GM21515 (cell line): Measurements from ENCODE around the gene GDAP1L1.
"Not testable (repeated sequence)": the region's sequence is repeated elsewhere in the genome, so short reads cannot be mapped to it uniquely, and the experiment has no call there.

ENCODE experiments used
- ATAC-seq: cut with Tn5 transposase; IDR thresholded peaks from one replicate; pipeline ENCODE4 v1.9.1; 2021; ENCODE audit not compliant: unreplicated experiment

The GDAP1L1 gene

GRCh38 chr20:44299011-44299535 is 52.0 kb downstream of the GDAP1L1 start:
- not testable (repeated sequence) for ATAC-seq

- ATAC-seq: no peak
These were observed 54.2 kb downstream of the GDAP1L1 start for GRCh38 chr20:44301285-44301684.

GRCh38 chr20:44302026-44302669 is 55.0 kb downstream of the GDAP1L1 start:
- ATAC-seq: no peak

DNA sequence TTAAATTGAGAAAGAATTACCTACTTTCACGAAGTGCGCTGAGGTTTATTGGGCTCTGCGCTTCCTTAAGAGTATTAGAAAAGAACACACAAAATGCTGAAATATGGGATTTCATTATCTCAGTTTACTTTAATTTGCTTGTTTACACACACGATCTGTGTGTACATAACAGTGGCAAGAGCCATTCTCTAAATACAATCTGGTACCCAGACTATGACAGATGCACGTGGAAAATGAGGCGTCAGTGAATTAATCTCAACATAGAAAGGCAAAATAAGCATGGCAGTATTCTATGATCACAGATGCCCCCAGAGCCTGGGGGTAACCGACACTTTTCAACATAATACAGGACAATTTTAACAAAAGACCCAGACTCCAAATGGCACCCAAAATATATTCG is 55.6 kb downstream of the GDAP1L1 start:
- ATAC-seq: no peak

- no peak for ATAC-seq
These were observed 57.3 kb downstream of the GDAP1L1 start for GRCh38 chr20:44304383-44304782.

DNA sequence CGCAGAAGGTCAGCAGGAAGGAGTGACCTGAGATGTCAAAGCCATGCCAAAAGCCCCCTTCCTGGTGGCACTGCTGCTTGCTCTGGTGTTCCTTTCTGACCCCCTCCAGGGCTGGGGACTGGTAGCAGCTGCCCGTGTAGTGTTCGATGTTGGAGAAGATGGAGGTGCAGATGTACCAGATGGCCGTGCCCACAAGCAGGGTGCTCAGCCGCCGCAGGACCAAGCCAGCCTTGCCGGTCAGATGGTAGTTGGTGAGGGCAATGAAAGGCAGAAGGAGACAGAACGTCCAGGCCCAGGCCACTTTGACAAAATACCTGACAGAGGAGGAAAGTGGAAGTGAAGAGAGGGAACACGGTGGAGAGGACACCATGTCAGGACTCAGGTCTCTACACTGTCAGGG is 59.8 kb downstream of the GDAP1L1 start:
- ATAC-seq: no peak

DNA sequence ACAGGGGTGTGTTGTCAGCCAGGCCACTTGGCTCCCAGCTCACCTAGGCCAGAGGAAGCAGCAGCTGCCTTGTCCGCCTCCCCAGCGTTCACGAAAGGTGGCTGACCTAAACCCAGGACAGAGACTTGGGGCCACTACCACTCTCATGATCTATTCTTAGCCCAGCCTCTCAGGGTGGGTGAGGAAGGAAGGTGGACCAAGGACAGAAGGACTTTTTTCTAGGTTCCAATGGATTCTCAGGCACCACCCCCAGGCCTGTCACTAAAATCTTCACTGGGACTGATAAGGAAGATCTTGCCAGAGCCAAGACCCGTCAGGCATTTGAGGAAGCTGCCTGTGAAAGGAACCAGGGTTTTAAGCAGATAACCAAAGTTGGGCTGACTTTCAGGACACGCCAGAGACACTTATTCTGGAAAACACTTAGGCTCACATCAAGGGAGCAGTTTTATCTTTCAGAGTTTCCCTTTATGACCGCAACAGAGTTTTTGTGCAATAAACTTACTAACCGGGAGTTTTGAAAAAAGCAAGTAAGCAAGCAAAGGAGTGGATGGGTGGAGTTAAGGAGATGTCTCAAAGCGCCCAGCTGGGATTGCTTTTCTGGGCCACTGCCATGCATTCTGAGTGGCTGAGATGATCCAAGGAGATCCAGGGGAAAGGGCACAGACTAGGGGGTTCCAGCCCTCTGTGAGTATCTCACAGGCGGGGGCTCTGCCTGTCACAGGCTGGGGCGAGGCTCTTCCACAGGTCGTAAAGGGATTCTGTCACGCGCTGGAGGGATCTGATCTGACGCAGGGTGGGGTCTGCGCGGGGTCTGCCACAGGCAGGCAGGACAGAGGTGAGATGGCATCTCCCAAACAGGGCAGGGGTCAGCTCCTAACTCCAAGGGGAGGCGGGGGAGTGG is 62.9 kb downstream of the GDAP1L1 start:
- ATAC-seq: no peak

DNA sequence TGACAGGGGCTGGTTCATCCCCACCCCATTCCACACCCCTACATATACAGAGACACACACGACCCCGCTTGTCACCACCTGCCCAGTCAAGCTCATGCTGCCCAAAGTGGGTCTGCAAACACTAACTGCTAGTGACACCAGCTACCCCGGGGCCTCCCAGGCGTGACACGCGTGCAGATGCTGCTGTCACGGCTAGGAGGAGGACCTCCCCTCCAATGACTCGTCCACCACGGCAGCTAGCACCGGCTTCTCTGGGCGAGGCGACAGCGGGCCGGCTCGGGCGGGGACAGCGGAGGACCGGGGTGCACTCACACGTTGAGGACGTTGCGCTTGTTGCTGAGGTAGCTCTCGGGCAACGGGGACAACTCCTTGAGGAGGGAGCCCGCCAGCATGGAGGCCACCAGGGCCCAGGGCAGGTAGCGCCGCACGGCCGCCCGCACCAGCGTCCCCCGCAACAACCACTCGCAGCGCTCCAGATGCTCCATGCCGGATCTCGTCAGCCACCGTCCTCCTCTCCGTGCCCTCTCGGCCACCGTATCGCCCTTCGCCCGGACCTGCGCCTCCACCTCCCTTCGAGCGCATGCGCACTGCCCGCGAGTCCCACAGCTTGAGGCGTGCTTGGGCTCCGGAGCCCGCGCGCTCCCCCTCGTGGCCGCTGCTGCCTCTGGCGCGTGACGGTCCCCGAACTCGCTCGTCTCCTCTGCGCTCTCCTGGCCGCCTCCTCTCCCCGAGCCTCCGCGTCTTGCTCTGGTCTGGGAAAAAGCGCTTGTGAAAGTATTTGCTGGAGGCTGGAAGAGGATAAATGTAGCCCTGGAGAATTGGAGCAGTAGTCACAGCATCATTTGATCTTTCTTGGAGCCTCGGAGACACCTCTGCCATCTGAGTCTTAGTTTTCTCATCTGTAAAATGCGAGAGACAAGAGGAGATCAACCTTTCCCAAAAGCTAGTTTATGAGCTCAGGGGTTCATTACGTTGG is 63.8 kb downstream of the GDAP1L1 start, which contains the start of gene FITM2:
Gene FITM2, minus strand, starts transcription at position 539 of the 976 bp plus-strand sequence. Its CDS starts 54 bp downstream, at position 485.
- ATAC-seq: peak; percentile 88

- ATAC-seq: no peak
These were observed 67.8 kb downstream of the GDAP1L1 start for GRCh38 chr20:44314870-44315269.

GRCh38 chr20:44319839-44320422 is 72.8 kb downstream of the GDAP1L1 start:
- no peak for ATAC-seq

DNA sequence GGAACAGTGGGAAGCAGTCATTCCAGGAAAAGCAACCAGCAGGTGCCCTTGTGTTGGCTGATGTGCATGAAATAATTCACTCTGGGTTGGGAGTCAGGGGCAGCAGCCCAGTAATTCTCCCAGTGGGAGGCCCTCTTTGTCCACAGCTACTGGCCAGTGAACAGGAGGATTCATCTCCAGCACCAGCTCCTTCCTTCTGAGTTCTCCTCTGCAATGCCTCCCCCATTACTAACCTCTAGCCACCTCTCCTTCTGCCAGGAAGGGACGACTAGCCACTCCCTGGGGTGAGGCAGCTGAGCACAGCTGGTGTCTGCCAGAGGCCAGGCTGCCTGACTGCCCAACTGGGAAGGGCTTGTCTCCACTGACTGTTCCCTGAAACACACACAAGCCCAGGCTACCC is 77.2 kb downstream of the GDAP1L1 start:
- ATAC-seq: no peak

DNA sequence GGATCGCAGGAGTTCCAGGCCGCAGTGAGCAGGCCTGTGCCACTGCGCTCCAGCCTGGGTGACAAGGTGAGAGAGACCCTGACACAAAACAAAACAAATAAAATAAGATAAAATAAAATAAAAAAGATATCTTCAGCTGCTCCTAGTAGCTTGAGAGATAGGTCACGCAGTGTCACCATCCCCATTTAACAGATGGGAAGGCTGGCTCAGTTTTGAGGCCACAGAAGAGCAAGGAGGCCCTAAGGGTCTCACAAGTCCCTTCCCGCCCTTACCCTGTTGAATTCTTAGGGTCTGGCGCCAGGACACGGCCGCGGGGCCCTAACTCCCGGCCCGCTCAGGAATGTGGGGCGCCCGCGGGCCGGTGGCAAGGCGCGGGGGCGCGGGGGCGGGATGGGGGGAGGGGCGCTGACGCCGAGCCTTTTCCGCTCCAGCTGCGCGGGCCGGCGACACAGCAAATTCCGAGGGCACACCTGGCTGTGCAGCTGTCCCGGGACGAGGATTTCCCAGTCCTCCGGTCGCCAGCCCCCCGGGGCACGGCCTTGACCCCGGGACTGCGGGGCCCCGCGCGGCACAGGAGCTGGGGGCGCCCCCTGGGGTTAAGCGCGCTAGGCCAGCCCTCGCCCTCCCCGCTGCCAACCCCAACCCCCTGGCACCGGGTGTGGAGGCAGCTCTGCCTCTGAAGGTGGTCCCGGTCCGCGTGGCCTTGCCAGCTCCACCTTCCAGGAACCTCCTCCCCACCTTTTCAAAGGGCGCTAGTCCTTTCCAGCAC is 79.5 kb downstream of the GDAP1L1 start:
- no peak for ATAC-seq

- ATAC-seq: not testable (repeated sequence)
These were observed 80.6 kb downstream of the GDAP1L1 start for GRCh38 chr20:44327748-44328147.

- ATAC-seq: no peak
These were observed 81.3 kb downstream of the GDAP1L1 start for GRCh38 chr20:44328428-44328827.
